OCI-M2 (cell line): Measurements from ENCODE around the gene ANK2.
"Not testable (repeated sequence)": the region's sequence is repeated elsewhere in the genome, so short reads cannot be mapped to it uniquely, and the experiment has no call there.

Experiments
- DNase-seq: peaks from one replicate; lab custom pipeline; 2025; ENCODE audit not compliant: unreplicated experiment; lab: John Stamatoyannopoulos, UW

ANK2 gene

GRCh38 chr4:113186913-113187312, 137.5 kb downstream of the ANK2 start:
- no peak for DNase-seq

GRCh38 chr4:113187358-113187757, 137.9 kb downstream of the ANK2 start:
- no peak for DNase-seq

DNA sequence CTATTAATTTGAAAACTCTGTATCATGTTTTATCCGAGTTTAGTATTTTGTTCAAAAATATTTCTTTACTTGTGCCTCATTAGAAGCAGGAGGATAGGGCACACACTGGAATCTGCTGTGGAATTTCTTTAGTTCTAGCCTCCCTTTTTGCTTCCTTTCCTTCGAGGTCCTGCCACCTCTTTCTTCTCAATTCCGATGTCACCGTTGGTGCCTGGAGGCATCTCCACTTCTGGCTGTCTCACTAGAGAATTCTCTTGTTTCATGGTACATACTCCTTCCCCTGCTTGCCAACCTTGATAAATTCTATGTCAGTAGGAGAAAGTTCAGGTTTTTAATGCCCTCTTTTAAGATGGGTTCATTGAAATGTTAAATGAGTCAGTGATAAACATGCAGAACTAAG, 140.1 kb downstream of the ANK2 start:
- DNase-seq = no peak

DNA sequence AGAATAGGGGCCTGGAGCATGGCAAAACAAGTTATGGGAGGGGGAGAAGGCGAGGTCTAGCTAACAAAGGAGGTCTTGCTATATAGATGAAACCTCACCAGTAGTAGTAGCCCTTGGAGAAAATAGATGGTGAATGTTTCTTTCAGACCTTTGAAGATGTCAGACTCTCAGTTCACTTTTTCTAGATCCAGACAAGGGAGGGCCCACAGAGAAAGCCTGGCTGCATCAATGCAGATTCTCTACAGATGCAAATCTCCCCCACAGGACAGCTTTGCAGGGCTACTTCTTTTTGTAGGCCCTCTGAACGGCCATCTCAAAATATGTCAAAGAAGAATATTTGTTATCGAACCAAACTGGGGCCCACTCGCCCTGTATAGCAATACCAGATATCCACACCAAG, 159.7 kb downstream of the ANK2 start:
- DNase-seq = no peak

DNA sequence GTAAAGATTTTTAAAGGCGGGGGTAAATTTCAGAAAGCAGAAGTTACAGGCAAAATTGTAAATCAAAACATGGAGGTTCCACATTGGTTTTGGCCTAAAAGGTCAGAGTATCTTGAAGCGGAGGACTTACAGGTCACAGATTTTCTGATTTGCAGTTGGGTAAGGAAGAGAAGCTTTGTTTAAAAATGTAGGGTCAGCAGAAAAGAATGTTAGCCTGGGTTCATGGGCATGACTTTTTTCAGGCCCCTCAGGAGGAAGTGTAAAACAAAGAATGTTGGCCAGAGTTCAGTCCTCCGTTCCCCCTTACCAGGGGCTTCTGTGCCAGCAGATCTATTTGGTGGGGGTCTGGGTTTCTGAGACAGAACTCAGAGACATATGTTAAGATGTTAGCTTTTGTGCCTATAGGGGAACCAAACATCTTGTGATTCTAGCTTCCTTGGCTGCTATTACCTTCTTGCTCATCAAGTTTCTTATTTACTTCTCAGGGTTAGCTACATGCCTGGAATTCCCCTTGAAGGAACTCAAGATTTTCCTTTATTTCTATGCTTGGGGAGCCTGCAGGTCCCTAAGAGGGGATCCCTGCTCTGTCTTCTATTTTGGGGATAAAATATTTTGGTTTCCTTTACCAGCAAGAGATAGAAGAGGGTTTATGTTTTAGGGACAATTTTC, 160.3 kb downstream of the ANK2 start:
- DNase-seq = no peak

DNA sequence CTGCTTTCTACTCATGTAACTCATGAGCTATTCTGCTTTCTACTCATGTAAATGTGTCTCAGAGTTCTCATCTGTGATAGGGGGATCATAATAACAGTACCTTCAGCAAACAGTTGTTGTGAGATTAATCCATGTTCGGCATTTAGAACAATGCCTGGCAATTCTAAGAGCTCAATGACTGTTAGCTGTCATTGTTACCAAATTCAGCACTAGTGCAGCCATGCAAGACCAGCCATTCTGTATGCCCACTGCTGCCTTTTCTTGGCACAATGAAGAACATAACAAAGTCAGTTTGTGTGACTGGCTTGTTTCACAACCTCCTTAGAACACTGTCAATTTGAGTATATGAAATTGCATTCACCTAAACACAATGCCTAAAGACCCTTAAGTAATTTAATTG, 163.2 kb downstream of the ANK2 start:
- no peak for DNase-seq

- no peak for DNase-seq
These were observed 172.5 kb downstream of the ANK2 start for GRCh38 chr4:113221990-113222389.

- DNase-seq = no peak
These were observed 173.0 kb downstream of the ANK2 start for GRCh38 chr4:113222471-113222870.

DNA sequence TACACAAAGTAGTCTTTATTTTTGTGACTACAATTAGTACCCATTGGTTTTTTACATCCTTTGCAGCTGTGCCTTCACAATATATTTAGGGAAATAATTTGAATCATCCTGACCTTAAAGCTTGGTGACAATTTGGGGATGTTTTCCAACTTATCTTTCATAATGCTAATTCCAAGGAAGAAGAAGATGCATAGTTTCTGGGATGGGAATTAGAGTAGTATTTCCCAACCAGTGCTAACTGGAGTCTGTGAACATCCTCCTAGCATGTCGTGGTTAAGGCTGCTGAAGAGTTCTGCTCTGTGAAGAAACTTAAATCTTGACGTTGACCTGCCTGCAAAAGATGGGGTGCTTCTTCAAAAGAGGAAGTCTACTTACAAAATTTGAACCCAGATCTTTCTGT, 173.5 kb downstream of the ANK2 start:
- DNase-seq = no peak

DNA sequence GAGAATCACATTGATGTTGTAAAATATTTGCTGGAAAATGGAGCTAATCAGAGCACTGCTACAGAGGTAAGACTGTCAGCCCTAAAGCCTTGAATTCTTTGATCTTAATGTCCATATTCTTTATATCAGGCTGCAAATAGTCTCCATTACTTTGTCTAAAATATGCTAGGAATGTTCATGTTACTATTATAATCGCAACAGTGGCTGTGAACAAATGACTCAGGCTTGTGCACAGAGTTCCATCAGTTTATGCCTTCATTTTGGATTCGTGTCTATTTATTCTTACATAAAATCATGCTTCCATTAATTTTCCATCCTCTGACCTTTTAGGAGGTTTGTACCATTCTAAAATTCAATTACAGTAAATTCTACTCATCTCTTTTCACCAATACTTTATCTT, 182.7 kb downstream of the ANK2 start:
- no peak for DNase-seq

DNA sequence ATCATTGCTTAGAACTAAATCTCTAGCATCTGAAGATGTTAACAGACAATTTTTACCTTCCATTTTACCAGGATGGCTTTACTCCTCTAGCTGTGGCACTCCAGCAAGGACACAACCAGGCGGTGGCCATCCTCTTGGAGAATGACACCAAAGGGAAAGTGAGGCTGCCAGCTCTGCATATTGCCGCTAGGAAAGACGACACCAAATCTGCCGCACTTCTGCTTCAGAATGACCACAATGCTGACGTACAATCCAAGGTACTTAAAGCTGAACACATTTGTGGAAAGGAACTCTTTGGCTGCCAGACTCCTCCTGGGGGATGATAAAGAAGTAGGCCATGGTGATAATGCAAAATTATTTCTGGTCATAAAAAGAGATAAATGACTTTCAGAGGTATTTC, 187.5 kb downstream of the ANK2 start:
- no peak for DNase-seq

DNA sequence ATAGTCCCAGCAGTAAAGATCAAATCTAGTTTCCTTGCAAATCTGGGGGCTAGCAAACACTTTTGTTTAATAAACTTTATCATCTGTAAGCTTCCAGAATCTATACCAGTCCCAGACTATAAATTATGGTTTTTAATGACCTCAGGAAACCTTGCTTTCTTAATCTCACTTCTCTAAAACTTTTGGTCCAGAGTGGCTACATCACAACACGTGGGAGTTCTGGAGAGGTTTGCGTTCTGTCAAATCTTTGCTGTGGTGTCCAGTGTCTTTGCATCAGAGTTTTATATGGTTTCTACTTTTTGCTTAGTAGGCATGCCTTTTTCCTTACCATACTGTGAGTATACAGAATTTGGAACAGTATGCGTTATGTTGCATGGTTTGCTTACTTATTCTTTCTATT, 193.9 kb downstream of the ANK2 start:
- no peak for DNase-seq

GRCh38 chr4:113244747-113245146, 195.3 kb downstream of the ANK2 start:
- not testable (repeated sequence) for DNase-seq

DNA sequence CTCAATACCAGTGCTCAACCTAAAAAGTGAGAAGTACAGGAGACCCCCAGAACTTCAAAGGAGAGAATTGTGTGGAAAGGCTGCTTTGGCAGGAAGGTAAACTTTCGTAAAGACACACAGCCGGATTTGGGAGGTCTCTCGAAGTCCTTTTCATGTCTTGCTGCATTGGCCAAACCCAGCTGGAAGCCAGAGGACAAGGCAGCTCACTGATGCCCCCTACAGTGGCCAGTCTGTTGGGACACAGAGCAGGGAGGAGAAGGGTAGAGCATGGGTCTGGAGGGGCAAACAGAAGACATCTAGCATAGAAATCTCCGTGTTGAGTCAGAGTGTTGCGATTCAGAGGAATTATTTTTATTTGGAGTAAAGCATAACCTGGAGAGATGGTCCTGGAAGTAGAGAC, 198.9 kb downstream of the ANK2 start:
- no peak for DNase-seq

DNA sequence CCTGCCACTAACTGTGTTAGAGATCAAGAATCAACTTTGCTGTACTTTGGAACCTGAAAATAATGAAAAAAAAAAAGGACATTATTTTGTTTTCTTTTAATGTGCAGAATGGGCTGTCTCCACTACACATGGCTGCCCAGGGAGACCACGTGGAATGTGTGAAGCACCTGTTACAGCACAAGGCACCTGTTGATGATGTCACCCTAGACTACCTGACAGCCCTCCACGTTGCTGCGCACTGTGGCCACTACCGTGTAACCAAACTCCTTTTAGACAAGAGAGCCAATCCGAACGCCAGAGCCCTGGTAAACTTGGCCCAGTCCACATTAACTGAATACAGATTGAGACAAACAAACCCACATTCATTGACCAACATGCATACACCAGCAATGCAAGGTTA, 206.2 kb downstream of the ANK2 start:
- DNase-seq = no peak

DNA sequence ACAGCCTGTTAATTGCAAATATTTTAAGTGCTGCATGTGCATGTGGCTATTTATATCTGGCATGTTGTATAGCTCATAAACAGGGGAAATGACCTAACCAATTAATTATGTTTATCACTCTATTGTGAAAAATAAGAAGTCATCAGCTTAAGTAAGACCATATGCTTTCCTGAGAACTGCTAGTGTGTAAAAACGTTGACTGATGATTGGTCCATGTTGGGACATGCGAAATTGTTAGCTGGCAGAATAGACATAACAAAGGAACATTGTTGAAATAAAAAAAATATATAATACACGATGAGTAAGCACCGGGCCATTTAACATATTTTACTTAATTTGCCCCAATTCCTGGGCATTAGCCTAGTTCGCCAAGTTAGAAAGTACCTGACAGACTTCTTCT, 207.5 kb downstream of the ANK2 start:
- DNase-seq = no peak

DNA sequence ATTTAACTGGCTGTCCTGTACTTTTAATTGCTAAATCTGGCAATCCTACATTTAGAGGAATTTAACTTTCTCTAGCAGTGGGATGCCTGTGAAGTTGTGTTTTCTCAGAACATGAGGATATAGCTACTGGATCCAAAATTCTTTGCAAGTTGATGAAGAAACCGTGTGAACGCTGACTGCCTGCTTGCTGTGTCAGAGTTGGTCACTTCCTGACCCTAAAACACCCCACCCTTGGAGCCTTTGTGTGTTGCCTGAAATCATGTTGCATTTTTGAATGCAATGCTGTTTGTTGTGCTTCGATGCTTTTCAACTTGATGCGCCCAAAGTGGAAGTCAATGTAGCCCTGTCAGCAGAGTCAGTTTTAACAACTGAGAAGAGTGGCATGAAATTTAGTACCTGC, 211.2 kb downstream of the ANK2 start:
- no peak for DNase-seq

DNA sequence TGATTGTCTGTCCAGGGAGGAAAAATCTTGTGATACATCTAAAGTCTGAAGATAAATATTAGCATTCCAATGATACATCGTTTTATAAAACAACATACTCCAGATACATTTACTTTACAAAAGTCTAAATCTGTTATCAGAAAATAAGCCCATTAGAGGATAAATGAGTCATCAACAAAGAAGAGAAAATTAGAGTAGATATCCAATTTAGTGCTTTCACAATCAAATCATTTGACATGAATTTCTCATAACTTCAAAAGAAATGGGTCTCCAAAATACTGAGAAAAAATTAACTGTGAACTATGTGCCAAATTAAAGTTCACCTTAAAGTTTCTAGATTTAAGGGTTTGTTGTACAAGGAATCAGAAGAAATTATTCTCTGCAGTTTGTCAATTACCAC, 213.8 kb downstream of the ANK2 start:
- DNase-seq = no peak

DNA sequence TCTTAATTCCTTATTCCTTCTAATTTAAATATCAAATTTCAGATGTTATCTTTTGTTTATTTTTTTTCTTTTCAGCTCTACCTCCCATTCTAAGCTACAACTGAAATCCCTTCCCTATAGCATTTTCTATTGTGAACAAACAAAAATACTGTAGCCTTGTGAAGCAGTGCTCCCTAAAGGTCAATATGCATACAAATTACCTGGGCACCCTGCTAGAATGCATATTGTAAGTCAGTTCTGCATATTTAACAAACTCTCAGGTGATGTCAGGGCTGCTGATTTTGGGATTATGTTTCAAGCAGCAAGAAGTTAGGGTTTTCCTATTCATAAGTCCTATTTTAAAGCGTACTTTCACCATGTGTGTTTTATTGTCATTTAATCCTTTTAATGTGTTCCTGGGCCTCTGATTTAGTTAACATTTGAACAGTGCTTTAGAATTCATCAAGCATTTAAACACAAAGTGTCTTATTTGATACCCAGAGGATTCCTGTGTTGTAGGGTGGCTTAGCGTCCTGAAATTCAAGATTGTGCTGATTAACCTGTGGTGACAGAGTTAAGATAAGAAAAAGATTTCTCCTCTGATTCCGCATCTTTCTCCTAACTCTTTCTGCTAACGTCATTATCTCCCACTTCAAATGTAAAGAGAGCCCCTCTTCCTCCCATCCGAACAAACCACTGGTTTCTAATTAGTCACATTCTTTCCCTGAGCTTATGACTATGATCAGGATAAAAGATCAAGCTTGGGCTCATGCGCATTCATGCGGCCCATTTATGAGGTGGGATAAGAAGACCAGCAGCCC, 221.3 kb downstream of the ANK2 start:
- DNase-seq = no peak

- no peak for DNase-seq
These were observed 223.1 kb downstream of the ANK2 start for GRCh38 chr4:113272523-113272922.

DNA sequence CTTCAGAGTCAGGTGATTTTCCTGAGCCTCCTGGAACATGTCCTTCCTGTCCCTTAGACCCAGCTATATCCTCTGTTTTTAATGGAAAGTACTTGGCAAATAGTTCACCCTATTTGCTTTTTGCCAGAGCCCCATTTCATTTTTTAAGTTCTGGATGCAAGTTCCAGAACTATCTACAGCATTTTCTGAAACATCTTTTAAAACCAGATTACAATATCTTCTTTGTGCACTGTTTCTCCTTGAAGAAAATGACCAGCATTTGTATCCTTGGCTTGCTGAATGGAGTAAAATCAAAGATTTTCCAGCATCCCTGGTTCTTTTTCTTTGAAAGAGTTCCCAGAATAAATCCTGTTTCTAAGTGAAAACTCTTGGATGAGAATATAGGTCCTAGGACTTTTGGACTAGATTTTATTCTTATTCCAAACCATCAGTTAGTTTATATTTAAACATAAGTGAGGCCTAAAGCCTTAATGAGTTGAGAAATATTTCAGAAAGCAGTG, 224.3 kb downstream of the ANK2 start:
- DNase-seq = no peak

DNA sequence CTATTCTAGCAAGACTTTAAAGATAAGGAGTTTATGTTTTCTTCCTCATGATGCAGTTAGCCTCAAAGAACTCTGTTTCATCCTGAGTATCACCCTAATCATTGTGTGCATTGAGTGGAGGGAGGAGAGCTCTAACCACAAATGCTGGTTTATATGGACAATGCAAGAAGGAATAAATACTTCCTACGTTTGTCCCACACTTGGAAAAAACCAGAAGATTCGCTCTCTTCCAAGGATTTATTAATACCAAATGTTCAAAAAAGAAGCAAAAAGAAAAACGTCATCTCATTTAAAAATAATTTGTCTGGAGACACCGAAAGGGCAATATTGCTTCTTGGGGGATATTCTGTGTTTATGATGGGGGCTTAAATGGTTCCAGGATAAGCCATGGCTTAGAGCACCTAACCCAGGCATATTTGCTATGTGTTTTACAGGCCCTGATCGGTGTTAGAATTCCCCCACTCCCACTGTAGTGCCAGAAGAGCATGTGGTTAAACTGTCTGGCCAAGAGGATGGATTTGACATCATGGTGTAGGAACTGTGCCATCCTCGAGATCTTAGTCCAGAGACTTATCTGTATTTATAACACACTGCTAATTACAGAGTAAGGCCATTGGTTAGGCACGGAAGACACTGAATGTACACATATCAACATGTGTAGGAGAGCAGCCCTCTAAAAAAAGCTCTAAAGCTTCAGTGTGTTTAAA, 227.2 kb downstream of the ANK2 start:
- no peak for DNase-seq
